ENCODE results near the gene UBALD2. TPM values are rescaled to one million over a fixed set of nuclear protein-coding genes. Genes with fewer than 3 reads are reported as not detected.

The UBALD2 gene
- polyA plus RNA-seq, 3 donors = 1.4 to 88.6 (median 2.2) TPM

DNA sequence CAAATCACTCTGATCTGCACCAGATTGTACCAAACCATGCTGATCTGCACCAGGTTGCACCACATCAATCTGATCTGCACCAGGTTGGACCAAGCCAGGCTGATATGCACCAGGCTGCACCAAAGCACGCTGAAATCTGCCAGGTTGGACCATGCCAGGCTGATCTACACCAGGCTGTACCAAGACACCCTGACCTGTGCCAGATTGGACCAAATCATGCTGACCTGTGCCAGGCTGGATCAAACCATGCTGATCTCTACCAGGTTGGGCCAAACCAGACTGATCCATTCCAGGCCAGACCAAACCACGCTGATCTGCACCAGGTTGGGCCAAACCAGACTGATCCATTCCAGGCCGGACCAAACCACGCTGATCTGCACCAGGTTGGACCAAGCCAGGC is 27.4 kb downstream of the UBALD2 start:
- Mint-ChIP-seq H3K4me1 (no peaks in the 10 kb centered on the region), H3K27me3 (ENCODE audit: low read depth in 3 of 3) (peaks cover 0 to 2% (median 1%) of the 10 kb centered on the region in 3 donors), H3K9me3 (no peaks in the 10 kb centered on the region), H3K27ac (no peak overlapping the region), H3K4me3 (no peak overlapping the region), H3K36me3 (peaks cover 3 to 12% of the 10 kb centered on the region in 2 donors)
- Histone ChIP-seq H3K4me3 (replicated peaks in 1 of 3; ENCODE audit: low read depth in 2 of 3, low read length in 3 of 3) (no peak overlapping the region), H3K27ac (ENCODE audit: low read depth in 1 of 2, low read length in 2 of 2) (no peak overlapping the region), H4K20me1 (ENCODE audit: insufficient read depth, low read length) (no peaks in the 10 kb centered on the region), H3K36me3 (replicated peaks in 1 of 2; ENCODE audit: control insufficient read depth in 1 of 2, insufficient read depth in 2 of 2, low read length in 2 of 2) (no peaks in the 10 kb centered on the region), H3K4me2 (replicated peaks; ENCODE audit: extremely low read depth, low read length, poor library complexity, severe bottlenecking) (no peak overlapping the region), H3K9me3 (replicated peaks in 1 of 2; ENCODE audit: control insufficient read depth in 1 of 2, insufficient read depth in 1 of 2, low read length in 2 of 2) (no peaks in the 10 kb centered on the region), H3K79me2 (ENCODE audit: insufficient read depth, low read length) (no peaks in the 10 kb centered on the region), H3K9ac (ENCODE audit: insufficient read depth, low read length, poor library complexity, severe bottlenecking) (no peak overlapping the region), H3K4me1 (ENCODE audit: control insufficient read depth in 1 of 2, insufficient read depth in 2 of 2, low read length in 2 of 2) (no peaks in the 10 kb centered on the region), H3K27me3 (ENCODE audit: control insufficient read depth in 2 of 2, insufficient read depth in 2 of 2, low read length in 2 of 2) (no peaks in the 10 kb centered on the region), H2AFZ (ENCODE audit: insufficient read depth, low read depth, low read length, poor library complexity, severe bottlenecking) (no peak overlapping the region)
- DNase-seq = no peak
- 96% methylated on average over 4 of the region's 4 CpGs for WGBS (ENCODE audit: insufficient coverage)
- intact Hi-C loops (cut with micrococcal nuclease) = no loop called here
- TF ChIP-seq, protein P1, sequence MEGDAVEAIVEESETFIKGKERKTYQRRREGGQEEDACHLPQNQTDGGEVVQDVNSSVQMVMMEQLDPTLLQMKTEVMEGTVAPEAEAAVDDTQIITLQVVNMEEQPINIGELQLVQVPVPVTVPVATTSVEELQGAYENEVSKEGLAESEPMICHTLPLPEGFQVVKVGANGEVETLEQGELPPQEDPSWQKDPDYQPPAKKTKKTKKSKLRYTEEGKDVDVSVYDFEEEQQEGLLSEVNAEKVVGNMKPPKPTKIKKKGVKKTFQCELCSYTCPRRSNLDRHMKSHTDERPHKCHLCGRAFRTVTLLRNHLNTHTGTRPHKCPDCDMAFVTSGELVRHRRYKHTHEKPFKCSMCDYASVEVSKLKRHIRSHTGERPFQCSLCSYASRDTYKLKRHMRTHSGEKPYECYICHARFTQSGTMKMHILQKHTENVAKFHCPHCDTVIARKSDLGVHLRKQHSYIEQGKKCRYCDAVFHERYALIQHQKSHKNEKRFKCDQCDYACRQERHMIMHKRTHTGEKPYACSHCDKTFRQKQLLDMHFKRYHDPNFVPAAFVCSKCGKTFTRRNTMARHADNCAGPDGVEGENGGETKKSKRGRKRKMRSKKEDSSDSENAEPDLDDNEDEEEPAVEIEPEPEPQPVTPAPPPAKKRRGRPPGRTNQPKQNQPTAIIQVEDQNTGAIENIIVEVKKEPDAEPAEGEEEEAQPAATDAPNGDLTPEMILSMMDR (IDR thresholded peaks at IDR 0.05) = no peak

DNA sequence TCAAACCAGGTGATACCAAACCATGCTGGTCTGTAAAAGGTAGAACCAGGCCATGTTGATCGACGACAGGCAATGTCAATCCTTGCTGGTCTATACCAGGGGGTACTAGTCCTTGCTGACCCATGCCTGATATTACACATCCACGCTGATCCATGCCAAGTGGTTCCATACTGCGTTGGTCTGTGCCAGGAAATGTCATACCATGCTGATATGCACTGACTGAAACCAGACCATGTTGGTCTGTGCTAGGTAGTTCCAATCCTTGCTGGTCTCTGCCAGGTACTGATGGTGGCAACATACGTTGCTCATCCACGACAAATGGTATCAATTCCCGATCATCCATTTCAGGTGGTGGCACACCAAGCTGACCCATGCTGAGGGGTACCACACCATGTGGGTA is 28.0 kb downstream of the UBALD2 start:
- H3K4me3 Mint-ChIP-seq = no peak overlapping the region
- Histone ChIP-seq H2AFZ (ENCODE audit: insufficient read depth, low read depth, low read length, poor library complexity, severe bottlenecking) (no peak overlapping the region), H3K4me3 (replicated peaks in 1 of 3; ENCODE audit: low read depth in 2 of 3, low read length in 3 of 3) (no peak overlapping the region), H3K4me1 (ENCODE audit: control insufficient read depth in 1 of 2, insufficient read depth in 2 of 2, low read length in 2 of 2) (no peaks in the 10 kb centered on the region), H3K9ac (ENCODE audit: insufficient read depth, low read length, poor library complexity, severe bottlenecking) (no peak overlapping the region), H3K27ac (ENCODE audit: low read depth in 1 of 2, low read length in 2 of 2) (no peak overlapping the region), H3K4me2 (replicated peaks; ENCODE audit: extremely low read depth, low read length, poor library complexity, severe bottlenecking) (no peak overlapping the region), H3K27me3 (ENCODE audit: control insufficient read depth in 2 of 2, insufficient read depth in 2 of 2, low read length in 2 of 2) (no peaks in the 10 kb centered on the region), H4K20me1 (ENCODE audit: insufficient read depth, low read length) (no peaks in the 10 kb centered on the region), H3K36me3 (replicated peaks in 1 of 2; ENCODE audit: control insufficient read depth in 1 of 2, insufficient read depth in 2 of 2, low read length in 2 of 2) (no peaks in the 10 kb centered on the region), H3K9me3 (replicated peaks in 1 of 2; ENCODE audit: control insufficient read depth in 1 of 2, insufficient read depth in 1 of 2, low read length in 2 of 2) (no peaks in the 10 kb centered on the region), H3K79me2 (ENCODE audit: insufficient read depth, low read length) (no peaks in the 10 kb centered on the region)
- H3K27ac Mint-ChIP-seq = no peak overlapping the region
- 94% methylated on average over 7 of the region's 7 CpGs for WGBS (ENCODE audit: insufficient coverage)
- H3K4me1 Mint-ChIP-seq = no peaks in the 10 kb centered on the region
- no peak for DNase-seq
- H3K9me3 Mint-ChIP-seq = no peaks in the 10 kb centered on the region
- intact Hi-C loops (cut with micrococcal nuclease) = no loop called here
- TF ChIP-seq, protein P1 (IDR thresholded peaks at IDR 0.05) = no peak
- H3K27me3 Mint-ChIP-seq (ENCODE audit: low read depth in 3 of 3) = peaks cover 0 to 2% (median 1%) of the 10 kb centered on the region in 3 donors
- H3K36me3 Mint-ChIP-seq = peaks cover 3 to 12% of the 10 kb centered on the region in 2 donors

Data from CD14-positive monocyte (primary cell).